Stimulated activated CD8-positive, alpha-beta memory T cell treated with anti-CD3 and anti-CD28 coated beads, Interleukin-15, amount 100 ng/mL, for 48 hours (primary cell): ENCODE measurements around the gene USP26.
"Not testable (repeated sequence)": the region's sequence is repeated elsewhere in the genome, so short reads cannot be mapped to it uniquely, and the experiment has no call there.

Source experiments
- DNase-seq, 2 donors: peaks; one replicate each; pipeline ENCODE4 v3.0.0-alpha.2; 2020; ENCODE audit warnings: low read depth in 2 of 2

The USP26 gene, protein sequence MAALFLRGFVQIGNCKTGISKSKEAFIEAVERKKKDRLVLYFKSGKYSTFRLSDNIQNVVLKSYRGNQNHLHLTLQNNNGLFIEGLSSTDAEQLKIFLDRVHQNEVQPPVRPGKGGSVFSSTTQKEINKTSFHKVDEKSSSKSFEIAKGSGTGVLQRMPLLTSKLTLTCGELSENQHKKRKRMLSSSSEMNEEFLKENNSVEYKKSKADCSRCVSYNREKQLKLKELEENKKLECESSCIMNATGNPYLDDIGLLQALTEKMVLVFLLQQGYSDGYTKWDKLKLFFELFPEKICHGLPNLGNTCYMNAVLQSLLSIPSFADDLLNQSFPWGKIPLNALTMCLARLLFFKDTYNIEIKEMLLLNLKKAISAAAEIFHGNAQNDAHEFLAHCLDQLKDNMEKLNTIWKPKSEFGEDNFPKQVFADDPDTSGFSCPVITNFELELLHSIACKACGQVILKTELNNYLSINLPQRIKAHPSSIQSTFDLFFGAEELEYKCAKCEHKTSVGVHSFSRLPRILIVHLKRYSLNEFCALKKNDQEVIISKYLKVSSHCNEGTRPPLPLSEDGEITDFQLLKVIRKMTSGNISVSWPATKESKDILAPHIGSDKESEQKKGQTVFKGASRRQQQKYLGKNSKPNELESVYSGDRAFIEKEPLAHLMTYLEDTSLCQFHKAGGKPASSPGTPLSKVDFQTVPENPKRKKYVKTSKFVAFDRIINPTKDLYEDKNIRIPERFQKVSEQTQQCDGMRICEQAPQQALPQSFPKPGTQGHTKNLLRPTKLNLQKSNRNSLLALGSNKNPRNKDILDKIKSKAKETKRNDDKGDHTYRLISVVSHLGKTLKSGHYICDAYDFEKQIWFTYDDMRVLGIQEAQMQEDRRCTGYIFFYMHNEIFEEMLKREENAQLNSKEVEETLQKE

DNA sequence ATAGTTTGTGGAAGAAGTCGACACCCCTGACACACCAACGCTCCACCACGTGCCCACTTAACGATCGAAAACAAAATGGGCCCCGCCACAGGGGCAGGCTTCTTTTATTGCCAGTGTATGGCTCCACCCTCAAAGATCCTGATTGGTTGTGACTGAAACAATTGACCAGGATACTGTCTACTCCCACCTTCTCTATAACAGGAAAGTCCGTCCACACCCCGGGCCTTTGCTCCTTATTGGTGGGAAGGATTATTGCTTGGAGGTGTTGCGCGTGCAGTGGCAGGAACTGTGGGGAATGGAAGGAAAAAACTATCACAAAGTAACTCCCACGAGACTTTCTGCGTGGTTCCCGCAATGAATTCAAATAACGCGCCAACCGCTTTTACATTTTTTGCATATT lies at the start of gene USP26:
Gene USP26 (minus strand): TSS at position 79 of the 400 bp plus-strand sequence. CDS start 68,889 bp downstream, outside the sequence.
- DNase-seq: no peak

DNA sequence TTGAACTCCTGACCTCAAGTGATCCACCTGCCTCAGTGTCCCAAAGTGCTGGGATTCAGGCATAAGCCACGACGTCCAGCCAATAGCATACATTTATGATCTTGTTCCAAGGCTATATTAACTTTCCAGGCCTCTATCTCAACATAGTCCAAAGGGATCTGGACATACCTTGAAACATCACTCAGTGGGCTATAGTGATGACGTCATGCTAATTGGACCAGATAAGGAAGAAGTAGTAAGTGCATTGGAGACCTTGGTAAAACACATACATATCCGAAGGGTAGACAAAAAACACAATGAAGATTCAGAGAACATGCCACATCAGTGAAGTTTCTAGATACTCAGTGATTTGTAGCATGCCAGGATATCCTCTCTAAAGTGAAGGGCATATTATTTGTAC lies 37.4 kb upstream of the USP26 start:
- no peak for DNase-seq

DNA sequence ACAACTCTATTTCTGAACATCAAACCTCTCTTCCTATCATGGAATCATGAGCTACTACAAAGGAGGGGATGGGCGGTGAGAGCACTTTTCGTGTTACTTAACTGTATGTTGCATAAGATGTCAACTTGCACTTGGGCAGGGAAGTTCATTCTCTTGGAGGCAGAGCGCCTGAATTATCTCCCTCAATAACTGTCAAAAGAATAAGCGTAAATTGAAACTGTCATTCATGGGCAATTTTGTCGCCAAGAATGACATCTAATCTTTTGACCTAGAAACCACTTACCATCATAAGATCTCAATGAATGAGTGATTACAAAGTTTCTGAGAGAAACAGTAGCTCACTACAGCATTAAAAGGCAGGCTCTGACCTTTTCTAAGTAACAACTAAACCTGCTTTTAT lies 23.5 kb upstream of the USP26 start:
- no peak for DNase-seq

DNA sequence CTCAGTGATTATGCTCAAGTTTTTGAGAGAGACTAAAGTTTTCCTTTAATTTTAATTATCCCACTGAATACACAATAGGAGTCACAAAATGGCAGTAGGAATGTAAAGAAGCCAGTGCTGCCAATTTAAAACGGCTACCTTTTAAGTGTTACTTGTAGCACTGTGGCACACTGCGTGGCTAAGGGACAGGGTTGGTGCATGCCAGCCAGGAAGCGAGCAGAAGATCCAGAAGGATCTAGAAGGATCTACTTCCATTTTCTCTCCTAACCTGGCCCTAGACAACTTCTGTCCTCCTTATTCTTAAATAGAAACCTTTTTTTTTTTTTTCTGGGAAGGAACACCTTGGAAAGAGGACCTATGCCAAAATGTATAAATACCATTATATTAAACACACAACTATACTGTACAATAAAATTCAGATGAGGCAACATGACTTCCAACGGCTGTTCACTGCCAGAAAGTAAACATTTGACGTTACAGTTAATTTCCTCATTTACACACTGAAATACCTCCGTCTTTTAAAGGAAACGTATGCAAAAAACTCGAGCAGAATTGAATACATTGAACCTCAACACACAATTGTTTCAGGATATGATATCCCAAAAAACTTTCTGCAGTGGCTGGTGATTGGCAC lies 2.7 kb downstream of the USP26 start:
- no peak for DNase-seq

DNA sequence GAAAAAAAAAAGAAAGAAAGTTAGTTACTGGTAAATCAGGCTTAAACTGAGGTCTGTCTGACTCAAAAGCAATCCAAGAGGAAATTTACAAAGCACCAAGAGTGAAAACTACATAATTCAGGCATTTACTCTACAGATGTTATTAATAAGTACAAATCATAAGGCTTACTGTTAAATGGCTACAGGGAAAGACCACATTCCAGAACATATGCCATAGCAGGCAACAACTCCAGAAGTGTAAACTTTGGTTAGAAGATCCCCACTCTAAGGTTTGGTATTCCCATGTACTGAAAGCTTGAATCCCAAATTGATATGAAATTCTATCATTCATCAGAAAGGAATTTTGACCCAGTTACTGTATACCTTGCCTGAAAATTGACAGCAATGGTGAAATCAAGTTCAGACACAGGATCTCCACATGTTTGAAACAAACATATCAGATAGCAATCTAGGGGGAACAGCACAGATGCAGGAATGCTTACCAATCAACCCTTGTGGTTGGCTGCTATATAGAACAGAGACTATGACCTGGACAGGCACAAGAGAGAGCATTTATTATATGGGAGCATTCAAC lies 6.6 kb downstream of the USP26 start:
- no peak for DNase-seq

DNA sequence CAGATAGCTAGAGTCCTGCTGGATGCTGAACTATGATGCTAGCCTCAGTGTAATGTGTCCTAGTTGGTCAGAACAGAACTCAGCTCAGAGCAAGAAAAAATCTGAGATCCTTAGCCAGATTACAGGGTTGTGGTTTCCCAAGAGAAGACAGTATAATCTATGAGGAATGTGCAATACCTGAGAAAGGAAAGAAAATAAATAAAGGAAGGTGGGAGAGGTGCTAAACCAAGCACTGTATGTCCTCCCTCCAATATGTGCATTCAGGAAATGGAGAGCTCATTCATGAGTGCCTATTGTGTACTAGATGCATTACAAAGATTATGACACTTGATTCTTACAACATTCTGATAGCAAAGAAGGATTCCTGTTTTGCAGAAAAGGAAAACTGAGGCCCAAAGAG lies 7.5 kb downstream of the USP26 start:
- DNase-seq: no peak

DNA sequence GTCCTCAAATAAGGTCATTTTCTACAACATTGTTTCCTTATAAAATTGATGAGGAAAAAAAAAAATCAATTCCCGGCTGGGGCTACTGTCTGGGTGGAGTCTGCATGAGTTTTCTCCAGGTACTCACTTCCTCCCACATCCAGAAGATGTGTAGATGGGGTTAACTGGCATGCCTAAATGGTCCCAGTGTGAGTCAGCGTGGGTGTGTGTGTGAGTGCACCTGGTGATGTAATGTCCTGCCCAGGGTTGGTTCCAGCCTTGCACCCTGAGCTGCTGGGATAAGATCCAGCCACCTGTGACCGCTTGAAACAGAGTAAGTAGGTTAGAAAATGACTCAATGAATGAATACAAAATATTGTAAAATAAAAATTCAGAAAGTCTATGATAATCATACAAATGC lies 11.1 kb downstream of the USP26 start:
- DNase-seq: no peak

DNA sequence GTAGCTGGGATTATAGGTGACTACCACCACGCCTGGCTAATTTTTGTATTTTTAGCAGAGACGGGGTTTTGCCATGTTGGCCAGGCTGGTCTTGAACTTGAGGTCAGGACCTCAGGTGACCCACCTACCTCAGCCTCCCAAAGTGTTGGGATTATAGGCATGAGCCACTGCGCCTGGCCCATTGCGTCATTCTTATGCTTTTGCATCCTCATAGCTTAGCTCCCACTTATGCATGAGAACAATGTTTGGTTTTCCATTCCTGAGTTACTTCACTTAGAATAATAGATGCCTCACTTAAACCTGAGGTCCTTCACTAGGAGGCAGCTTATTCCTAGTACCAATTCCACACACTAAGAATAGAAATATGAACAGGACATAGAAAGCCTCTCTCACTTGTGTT lies 11.9 kb downstream of the USP26 start:
- not testable (repeated sequence) for DNase-seq

DNA sequence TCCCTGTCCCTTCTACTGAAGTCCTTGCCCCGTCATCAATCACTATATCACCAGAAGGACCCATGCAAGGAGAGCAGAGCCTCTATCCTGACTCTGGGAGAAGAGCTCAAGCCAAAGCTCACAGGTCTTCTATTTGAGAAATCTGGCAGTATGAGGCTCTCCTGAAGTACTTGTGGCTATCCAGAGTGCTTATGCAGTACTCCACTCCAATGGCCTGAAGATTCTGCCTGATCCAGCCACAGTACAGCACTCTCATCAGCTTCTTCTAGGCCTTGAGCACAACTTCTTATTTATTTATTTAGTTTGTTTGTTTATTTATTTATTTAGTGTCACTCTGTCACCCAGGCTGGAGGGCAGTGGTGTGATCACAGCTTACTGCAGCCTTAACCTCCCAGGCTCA lies 13.0 kb downstream of the USP26 start:
- no peak for DNase-seq

DNA sequence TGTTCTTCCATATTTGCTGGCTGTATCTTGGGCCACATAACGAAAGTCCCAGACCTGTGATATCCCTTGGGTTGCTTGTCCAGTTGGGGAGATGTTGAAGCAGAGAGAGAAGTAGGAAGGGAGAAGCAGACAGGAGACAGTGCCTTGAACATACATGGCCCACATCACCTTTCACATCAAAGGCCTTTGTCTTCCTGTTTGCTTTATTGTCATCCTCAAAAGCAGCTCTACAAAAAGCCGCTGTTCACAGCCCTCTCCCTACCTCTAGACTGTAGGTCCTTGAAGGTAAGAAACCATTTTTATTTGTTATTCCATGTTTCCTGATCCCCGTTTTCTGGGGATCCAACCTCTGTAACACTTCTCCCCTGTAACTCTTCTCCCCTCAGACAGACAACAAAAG lies 14.9 kb downstream of the USP26 start:
- no peak for DNase-seq

DNA sequence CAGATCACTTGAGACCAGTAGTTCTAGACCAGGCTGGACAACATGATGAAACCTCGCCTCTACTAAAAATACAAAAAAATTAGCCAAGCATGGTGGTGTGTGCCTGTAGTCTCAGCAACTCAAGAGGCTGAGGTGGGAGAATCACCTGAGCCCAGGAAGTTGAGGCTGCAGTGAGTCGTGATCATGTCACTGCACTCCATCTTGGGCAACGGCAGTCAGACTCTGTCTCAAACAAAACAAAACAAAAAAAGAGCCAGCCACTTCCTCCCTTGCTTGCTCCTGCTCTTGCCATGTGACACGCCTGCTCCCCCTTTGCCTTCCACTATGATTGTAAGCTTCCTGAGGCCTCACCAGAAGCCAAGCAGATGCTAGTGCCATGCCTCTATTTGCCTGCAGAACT lies 19.1 kb downstream of the USP26 start:
- DNase-seq: not testable (repeated sequence)

DNA sequence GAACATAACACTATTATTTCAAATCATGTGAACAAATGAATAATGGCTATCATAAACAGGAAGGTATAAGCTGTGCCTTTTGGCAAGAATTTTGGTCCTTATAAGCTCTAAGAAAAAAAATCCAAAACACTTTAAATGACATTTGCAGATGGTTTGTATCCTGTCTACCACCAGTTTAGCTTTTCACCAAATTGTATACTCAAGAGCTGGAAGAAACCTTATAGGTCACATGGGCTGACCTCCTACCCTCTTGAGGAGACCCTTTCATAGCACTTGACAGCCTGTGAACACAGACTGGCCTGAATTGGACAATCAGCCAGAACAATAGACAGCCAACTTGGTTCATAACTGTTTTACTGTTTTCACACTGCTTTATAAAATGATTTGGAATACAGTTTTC lies 24.3 kb downstream of the USP26 start:
- no peak for DNase-seq

DNA sequence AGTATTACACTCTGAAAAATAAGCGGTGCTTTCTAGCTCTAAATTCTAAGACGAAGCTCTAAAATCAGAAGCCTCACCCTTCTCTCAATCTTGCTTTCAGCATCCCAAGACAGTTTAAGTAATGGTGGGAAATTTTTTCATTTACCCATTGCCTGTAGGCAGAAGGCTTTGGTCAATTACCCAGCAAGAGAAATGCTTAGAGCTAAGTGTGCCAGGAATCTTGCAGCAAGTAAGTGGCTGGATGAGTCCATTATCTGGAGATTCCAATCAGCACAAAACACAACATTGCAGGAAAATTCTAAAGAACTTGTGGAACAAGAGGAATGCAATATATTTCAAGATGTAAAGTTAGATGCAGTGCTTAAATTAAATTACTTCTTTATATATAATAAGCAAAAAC lies 28.4 kb downstream of the USP26 start:
- no peak for DNase-seq

DNA sequence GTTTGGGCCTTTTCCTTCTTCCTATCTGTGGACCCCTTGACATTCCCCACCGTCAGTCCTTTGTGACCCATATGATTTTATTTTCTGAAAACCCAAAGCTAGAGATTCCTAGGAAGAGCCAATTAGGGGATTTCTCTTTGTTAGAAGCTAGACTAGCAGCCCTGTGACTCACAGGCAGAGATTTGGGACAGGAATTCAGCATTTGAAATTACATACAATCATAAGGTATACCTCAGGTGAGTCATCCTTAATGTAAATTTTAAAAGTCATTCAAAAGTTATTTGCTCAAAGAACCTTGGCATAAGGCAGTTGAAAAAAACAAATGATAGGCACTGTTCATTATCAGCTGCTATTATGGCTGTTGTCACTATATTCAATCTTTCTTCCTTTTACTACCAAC lies 40.6 kb downstream of the USP26 start:
- no peak for DNase-seq

DNA sequence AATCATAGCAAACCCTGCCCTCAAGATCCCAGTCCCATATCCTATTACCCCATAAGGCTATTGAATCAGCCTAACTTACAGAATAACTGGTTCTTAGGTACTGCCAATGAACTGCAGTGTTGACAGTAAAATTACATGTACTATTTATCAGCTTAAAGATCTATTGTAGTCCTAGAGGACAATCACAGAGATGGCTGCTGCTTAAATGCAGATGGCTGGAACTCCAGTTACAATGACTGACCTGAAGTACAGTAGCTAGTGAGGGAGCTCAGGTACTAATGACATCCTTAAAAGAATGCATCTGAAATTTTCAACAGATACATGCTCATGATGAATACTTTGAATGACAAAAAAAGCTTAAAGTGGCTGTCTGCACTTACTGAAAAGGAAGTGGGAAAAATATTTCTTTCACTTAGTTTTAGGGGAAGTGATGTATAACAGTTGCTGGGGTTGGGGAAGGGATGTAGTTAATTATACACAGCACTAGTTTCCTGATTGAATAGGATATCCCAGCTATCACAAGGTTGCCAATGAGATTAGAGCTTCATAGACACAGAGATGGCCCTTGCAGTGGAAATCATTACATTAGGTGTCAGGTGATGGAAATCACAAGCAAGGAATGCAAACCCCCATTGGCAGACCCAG lies 42.0 kb downstream of the USP26 start:
- DNase-seq: no peak

DNA sequence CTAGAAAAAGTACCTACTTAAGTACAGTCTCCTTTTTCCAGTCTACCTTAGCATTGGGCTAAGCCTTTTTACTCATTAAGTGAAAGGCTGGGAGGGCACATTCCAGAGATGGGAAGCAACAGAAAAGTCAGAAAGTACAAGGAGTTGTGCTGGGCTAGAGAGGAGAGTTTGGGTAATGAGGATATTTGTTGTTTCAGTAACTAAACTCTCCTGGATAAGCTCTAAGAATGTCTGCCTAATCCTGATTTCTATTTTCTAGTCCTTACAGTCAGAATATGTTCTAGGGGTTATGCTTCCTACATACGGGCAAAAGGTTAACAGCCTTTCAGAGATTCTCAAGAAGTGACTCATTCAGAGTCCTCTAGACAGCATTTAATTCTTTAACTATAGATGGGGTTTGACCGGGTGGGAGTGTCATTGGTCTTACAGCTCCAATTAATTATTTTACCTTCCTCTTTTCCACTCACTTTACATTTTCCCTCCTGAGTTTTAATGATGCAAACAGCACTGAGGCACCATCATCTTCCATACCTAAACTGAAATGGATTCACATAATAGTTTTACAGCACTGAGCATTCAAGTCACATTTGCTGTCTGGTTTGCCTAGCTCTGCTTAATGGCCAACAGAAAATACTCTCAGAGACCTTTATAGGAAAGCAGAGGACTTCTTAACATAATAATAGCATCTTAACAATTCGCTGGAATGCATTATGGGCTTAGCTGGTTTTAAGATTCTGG lies 42.9 kb downstream of the USP26 start:
- DNase-seq: no peak

DNA sequence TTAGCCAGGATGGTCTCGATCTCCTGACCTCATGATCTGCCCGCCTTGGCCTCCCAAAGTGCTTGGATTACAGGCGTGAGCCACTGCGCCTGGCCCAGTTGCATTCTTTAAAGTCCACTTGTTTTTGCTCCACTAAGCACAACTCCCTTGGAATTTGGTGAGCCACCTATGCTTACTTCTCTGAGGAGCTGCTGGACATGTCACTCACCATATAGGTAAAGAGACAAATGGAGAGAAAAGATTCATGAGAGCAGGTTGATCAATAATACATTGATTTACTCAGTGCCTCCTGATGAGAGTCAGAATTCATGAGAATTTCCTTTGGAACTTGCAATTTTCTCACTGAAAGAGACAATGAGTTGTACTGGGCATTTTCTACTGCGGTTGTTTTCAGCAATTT lies 48.2 kb downstream of the USP26 start:
- DNase-seq: no peak

DNA sequence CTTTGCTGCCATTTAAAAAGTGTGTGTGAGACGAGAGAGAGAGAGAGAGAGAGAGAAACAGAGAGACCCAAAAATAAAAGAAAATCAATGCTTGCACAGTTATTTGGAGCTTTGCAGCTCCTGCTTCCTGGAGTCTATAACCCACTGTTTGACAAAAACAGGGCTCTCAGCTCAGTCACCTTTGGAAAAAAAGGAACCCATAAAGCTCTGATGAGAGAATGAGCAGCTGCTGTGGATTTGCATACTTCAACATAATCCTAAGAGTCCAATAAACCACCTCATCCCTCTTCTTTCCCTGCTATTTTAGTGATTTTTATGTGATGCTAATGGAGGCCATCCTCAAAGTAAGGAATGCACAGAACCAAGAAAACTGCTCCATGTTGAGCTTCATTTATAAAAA lies 50.3 kb downstream of the USP26 start:
- no peak for DNase-seq

DNA sequence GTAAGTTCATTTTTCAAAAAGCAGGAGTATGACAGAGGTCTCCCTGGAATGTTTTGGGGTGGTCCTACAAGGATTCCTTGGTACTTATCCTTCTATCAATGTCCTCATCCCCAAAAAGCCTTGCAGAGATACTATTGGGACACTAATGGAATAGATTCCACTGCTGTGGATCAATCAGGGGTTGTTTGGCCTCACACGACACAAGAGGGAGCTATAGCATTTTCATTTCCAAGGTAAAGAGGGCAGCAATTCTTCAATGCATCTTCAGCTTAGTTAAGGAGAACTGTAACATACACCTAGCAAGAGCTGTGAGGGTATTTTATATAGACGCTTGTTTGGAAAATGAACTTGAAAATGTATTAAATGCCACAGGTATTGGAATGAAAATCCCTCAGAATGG lies 50.9 kb downstream of the USP26 start:
- no peak for DNase-seq

DNA sequence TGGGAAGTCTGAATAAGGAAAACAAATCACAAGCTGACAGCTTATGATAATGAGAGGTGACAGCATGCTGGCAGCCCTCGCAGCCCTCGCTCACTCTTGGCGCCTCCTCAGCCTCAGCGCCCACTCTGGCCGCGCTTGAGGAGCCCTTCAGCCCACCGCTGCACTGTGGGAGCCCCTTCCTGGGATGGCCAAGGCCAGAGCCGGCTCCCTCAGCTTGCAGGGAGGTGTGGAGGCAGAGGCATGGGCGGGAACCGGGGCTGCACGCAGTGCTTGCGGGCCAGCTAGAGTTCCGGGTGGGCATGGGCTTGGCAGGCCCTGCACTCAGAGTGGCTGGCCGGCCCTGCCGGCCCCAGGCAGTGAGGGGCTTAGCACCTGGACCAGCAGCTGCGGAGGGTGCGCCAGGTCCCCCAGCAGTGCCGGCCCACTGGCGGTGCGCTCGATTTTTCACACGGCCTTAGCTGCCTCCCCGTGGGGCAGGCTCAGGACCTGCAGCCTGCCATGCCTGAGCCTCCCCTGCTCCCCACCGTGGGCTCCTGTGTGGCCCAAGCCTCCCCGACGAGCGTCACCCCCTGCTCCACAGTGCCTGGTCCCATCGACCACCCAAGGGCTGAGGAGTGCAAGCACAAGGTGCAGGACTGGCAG lies 52.6 kb downstream of the USP26 start:
- not testable (repeated sequence) for DNase-seq
